Activated T-cell treated with anti-CD3 and anti-CD28 coated beads for 1 hour (primary cell): ENCODE results near the gene NUP98.
"Not testable (repeated sequence)": the region's sequence is repeated elsewhere in the genome, so short reads cannot be mapped to it uniquely, and the experiment has no call there.

ENCODE experiments used
- DNase-seq: peaks from one replicate; pipeline ENCODE4 v3.0.0-alpha.2; 2020; ENCODE audit warnings: low read depth

Gene NUP98

DNA sequence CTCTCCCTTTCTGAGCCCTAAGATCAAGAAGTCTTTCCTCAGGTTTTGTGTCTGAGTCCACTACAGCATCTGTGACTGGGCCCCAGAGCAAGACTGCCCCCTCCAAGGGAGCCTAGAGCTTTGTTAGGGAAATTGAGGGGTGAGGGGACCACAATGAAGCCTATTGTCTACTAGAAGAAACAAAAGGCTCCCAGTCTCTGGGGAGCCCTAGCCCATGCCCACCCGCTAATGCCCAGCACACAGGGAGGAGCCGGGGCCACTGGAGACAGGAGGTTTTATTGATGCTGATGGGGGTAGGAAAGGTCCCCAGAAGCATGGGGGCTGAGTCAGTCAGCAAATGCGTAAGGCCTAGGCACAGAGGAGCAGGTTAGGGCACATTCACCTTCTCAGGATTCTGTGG is 29.4 kb upstream of the NUP98 start:
- DNase-seq, result no peak

DNA sequence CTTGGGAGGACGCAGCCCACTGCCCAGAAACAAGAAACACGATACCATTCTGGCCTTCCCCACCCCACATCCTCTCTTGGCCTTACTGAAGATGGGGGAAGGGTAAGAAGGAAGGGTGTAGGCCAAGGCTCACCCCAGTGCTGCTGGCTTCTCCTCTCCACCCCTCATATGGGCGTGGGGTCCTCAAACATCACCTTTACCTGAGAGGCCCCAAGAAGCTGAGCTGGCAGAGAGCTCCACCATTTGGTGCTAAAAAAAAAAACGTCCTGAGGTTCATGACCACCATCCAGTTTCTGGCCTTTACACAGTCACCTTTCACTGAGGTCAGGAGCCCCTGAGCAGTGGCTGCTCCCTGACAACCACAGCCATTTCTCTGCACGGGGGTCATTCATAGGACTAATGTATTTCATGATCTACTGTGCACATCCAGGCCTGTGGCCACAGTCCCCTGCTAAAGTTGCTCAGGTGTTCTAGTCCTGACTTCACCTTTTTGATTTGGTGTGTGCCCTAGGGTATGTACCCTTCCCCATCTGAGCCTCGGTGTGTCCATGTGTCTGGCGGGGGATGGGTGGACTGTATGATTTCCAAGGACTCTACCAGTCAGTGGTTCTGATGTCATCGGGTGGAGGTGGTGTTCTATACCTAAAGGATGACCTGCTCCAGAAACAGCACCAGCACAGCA is 28.3 kb upstream of the NUP98 start:
- DNase-seq, result no peak

- peak; percentile 71 for DNase-seq
These were observed 27.5 kb upstream of the NUP98 start for GRCh38 chr11:3824714-3825472.

GRCh38 chr11:3823762-3824506 is 26.6 kb upstream of the NUP98 start:
- DNase-seq, result no peak

DNA sequence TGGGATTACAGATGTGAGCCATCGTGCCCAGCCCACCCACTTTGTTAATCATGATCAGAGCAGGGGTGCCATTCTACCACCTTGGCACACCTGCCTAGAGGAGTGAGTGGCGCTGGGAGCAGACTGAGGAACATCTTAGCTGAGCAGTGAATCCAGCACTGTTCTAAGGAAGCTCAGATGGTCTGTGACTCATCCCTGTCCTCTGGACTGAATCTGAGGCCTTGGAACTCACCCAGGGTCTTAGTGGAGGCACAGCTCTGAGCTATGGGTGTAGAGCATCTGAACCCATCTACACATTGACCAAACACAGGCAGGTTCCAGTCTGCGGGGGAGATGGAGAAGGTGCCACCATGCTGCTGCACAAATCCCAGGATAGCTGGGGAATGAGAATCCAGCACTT is 25.9 kb upstream of the NUP98 start:
- no peak for DNase-seq

DNA sequence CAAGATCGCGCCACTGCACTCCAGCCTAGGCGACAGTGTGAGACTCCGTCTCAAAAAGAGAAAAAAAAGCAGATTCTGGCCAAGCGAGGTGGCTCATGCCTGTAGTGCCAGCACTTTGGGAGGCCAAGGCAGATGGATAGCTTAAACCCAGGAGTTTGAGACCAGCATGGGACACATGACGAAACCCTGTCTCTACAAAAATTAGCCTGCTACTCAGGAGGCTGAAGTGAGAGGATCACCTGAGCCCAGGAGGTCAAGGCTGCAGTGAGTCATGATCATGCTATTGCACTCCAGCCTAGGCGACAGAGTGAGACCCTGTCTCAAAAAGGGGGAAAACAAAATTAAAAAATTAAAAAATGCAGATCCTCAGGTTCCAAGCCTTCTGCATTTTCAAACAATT is 25.0 kb upstream of the NUP98 start:
- DNase-seq, result no peak

GRCh38 chr11:3820971-3821370 is 23.6 kb upstream of the NUP98 start:
- DNase-seq, result no peak

- no peak for DNase-seq
These were observed 19.9 kb upstream of the NUP98 start for GRCh38 chr11:3817181-3817800.

- DNase-seq, result no peak
These were observed 19.3 kb upstream of the NUP98 start for GRCh38 chr11:3816673-3817072.

GRCh38 chr11:3815845-3816244 is 18.5 kb upstream of the NUP98 start:
- no peak for DNase-seq

DNA sequence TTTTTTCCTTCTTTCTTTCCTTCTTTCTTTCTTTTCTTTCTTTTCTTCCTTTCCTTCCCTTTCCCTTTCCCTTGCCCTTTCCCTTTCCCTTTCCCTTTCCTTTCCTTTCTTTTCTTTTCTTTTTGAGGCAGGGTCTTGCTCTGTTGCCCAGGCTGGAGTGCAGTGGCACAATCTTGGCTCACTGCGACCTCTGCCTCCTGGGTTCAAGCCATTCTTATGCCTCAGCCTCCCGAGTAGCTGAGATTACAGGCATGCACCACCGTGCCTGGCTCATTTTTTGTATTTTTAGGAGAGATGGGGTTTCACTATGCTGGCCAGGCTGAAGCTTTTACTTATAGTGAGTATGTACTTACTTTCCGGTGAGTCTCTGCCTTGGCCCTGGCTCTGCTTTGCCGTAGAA is 17.5 kb upstream of the NUP98 start:
- not testable (repeated sequence) for DNase-seq

GRCh38 chr11:3810951-3811350 is 13.6 kb upstream of the NUP98 start:
- no peak for DNase-seq

- no peak for DNase-seq
These were observed 13.1 kb upstream of the NUP98 start for GRCh38 chr11:3810446-3810845.

DNA sequence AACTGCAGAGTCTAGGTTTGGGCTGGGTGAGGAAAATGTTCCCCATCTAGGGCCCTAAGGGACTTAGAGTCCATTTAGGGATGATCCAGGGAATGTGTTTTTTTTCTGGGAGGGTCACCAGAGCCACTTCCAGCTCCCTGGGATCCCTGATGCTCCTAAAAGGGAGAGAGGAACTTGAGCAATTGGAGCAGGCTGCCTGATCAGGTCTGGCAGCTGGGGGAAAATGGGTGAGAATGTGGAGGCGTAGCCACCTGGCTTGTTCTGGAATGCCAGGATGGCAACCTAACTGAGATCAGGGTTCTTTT is 12.2 kb upstream of the NUP98 start:
- no peak for DNase-seq

GRCh38 chr11:3808861-3809623 is 11.7 kb upstream of the NUP98 start:
- DNase-seq, result no peak

- DNase-seq, result peak; percentile 47
These were observed 10.8 kb upstream of the NUP98 start, which contains the start of gene PGAP2 for GRCh38 chr11:3807909-3808860. Gene PGAP2 (plus strand): TSS chr11:3808560. CDS start chr11:3811260, 2,700 bp downstream.

- DNase-seq, result no peak
These were observed 6.6 kb upstream of the NUP98 start for GRCh38 chr11:3803726-3804495.

GRCh38 chr11:3802011-3802790 is 4.8 kb upstream of the NUP98 start:
- DNase-seq, result no peak

GRCh38 chr11:3799873-3800272 is 2.5 kb upstream of the NUP98 start:
- no peak for DNase-seq
